NT2/D1 (cell line): ENCODE data around the gene GGTA1.

Experiments used
- SUZ12 ChIP-seq: IDR thresholded peaks from 2 replicates; pipeline ENCODE4 v1.6.1; 2011; ENCODE audit not compliant: insufficient read length, insufficient read depth; ENCODE audit errors: extremely low read depth
- YY1 ChIP-seq: IDR thresholded peaks from 2 replicates; pipeline ENCODE4 v1.6.1; 2011; ENCODE audit not compliant: insufficient read length, insufficient read depth

DNA sequence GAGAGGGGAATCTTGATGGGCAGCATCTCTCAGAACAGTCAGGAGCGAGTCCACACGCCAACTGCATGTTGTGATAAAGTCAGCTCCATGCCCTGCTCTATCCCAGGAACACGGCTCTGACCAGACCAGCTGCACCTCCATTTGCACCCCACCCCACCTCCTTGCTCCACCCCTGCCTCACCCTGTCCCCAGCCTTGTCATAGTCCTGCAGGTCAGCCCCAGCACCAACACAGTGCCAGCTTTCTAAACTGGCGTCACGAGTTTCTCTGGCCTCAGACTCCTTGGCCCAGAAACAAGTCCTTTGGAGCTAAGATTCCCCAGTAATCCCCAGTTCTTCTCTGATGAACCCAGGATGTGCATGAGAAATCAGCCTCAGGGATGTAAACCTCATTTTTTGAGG, 23.5 kb downstream of the GGTA1 start:
- TF ChIP-seq YY1 (no peak), SUZ12 (no peak)
